ENCODE results near the gene XRCC6. TPM values are rescaled to one million over a fixed set of nuclear protein-coding genes. Genes with fewer than 3 reads are reported as not detected.

XRCC6 gene
- total and polyA plus RNA-seq, 2 of the 13 experiments (the other 11 are each of a cell fraction or from before 2014, with no cell fraction given): 124 to 625 TPM

- TF ChIP-seq THAP9 (CRISPR knock-in tag; IDR thresholded peaks at IDR 0.05; ENCODE audit: borderline replicate concordance) (peak; percentile 81; the same call in 1 of the 2 replicates), ZNF713 (CRISPR knock-in tag; IDR thresholded peaks at IDR 0.05) (no peak), HOMEZ (CRISPR knock-in tag; IDR thresholded peaks at IDR 0.05; ENCODE audit: low read depth) (no peak), MXD1 (CRISPR knock-in tag; IDR thresholded peaks at IDR 0.05) (peak; percentile 84; the same call in 1 of the 2 replicates), ZNF691 (CRISPR knock-in tag; IDR thresholded peaks at IDR 0.05; ENCODE audit: borderline replicate concordance, low read depth) (no peak), RAD21 (CRISPR knock-in tag; IDR thresholded peaks at IDR 0.05) (0 out of 2 replicates have a peak, but pooled peaks have one; percentile 15), ZHX1 (CRISPR knock-in tag; IDR thresholded peaks at IDR 0.05; ENCODE audit: low read depth) (peak; percentile 99), MEF2D (CRISPR knock-in tag; IDR thresholded peaks at IDR 0.05) (peak; percentile 75), ARID3A (IDR thresholded peaks at IDR 0.05; ENCODE audit: low read depth, low read length) (no peak), ZNF772 (CRISPR knock-in tag; IDR thresholded peaks at IDR 0.05) (no peak), NFATC3 (CRISPR knock-in tag; IDR thresholded peaks at IDR 0.05) (no peak), ZNF567 (CRISPR knock-in tag; IDR thresholded peaks at IDR 0.05; ENCODE audit: borderline replicate concordance) (no peak), LCORL (IDR thresholded peaks at IDR 0.05) (no peak; the same call in 1 of the 2 replicates), LCORL (CRISPR knock-in tag; IDR thresholded peaks at IDR 0.05) (peak; percentile 80), ZKSCAN8 (CRISPR knock-in tag; IDR thresholded peaks at IDR 0.05; ENCODE audit: borderline replicate concordance) (peak; percentile 14; the same call in 1 of the 2 replicates), CHD4 (IDR thresholded peaks at IDR 0.05; ENCODE audit: borderline replicate concordance, low read length) (no peak)
These were observed at the start of gene XRCC6 (continued) for GRCh38 chr22:41621099-41621910.
